GM19438 (cell line): ENCODE data around the gene FAM210B.
A peak's percentile ranks its signal among the peaks of the same experiment; 100 is the strongest.
"Not testable (repeated sequence)": the region's sequence is repeated elsewhere in the genome, so short reads cannot be mapped to it uniquely, and the experiment has no call there.

Source experiments
- ATAC-seq: cut with Tn5 transposase; IDR thresholded peaks from one replicate; pipeline ENCODE4 v1.9.1; 2021; ENCODE audit warnings: low read depth; ENCODE audit not compliant: unreplicated experiment

The FAM210B gene

GRCh38 chr20:56358600-56359211 lies at the start of gene FAM210B:
Gene FAM210B (plus strand): TSS chr20:56358974. CDS start chr20:56359006, 32 bp downstream.
- ATAC-seq: peak; percentile 91

- ATAC-seq: no peak
Observed at GRCh38 chr20:56316051-56316450, 42.7 kb upstream of the FAM210B start.

GRCh38 chr20:56316483-56316882 lies 42.3 kb upstream of the FAM210B start:
- ATAC-seq: no peak

GRCh38 chr20:56322681-56323080 lies 36.1 kb upstream of the FAM210B start:
- no peak for ATAC-seq

- no peak for ATAC-seq
Observed at GRCh38 chr20:56323206-56323605, 35.6 kb upstream of the FAM210B start.

GRCh38 chr20:56323656-56324055 lies 35.1 kb upstream of the FAM210B start:
- ATAC-seq: no peak

- no peak for ATAC-seq
Observed at GRCh38 chr20:56324806-56325205, 34.0 kb upstream of the FAM210B start.

GRCh38 chr20:56328861-56329260 lies 29.9 kb upstream of the FAM210B start:
- no peak for ATAC-seq

GRCh38 chr20:56336709-56337108 lies 22.1 kb upstream of the FAM210B start:
- not testable (repeated sequence) for ATAC-seq

- no peak for ATAC-seq
Observed at GRCh38 chr20:56342783-56343182, 16.0 kb upstream of the FAM210B start.

GRCh38 chr20:56343861-56344381 lies 14.9 kb upstream of the FAM210B start:
- no peak for ATAC-seq

GRCh38 chr20:56345911-56346310 lies 12.9 kb upstream of the FAM210B start:
- ATAC-seq: no peak

- ATAC-seq: no peak
Observed at GRCh38 chr20:56347628-56348304, 11.0 kb upstream of the FAM210B start.

GRCh38 chr20:56348305-56348693 lies 10.5 kb upstream of the FAM210B start:
- no peak for ATAC-seq

GRCh38 chr20:56348746-56349145 lies 10.0 kb upstream of the FAM210B start:
- no peak for ATAC-seq

- no peak for ATAC-seq
Observed at GRCh38 chr20:56350842-56351241, 7.9 kb upstream of the FAM210B start.

- ATAC-seq: no peak
Observed at GRCh38 chr20:56352345-56353055, 6.3 kb upstream of the FAM210B start.

GRCh38 chr20:56353356-56353755 lies 5.4 kb upstream of the FAM210B start:
- no peak for ATAC-seq

- ATAC-seq: no peak
Observed at GRCh38 chr20:56358070-56358469, 704 bp upstream of the FAM210B start.

GRCh38 chr20:56359212-56360132 lies 698 bp downstream of the FAM210B start:
- peak; percentile 43 for ATAC-seq
